COLO668 (cell line): Measurements from ENCODE around the gene NPM1.
"Not testable (repeated sequence)": the region's sequence is repeated elsewhere in the genome, so short reads cannot be mapped to it uniquely, and the experiment has no call there.

Experiments
- DNase-seq: peaks from one replicate; lab custom pipeline; 2025; ENCODE audit not compliant: unreplicated experiment; lab: John Stamatoyannopoulos, UW

NPM1 gene

DNA sequence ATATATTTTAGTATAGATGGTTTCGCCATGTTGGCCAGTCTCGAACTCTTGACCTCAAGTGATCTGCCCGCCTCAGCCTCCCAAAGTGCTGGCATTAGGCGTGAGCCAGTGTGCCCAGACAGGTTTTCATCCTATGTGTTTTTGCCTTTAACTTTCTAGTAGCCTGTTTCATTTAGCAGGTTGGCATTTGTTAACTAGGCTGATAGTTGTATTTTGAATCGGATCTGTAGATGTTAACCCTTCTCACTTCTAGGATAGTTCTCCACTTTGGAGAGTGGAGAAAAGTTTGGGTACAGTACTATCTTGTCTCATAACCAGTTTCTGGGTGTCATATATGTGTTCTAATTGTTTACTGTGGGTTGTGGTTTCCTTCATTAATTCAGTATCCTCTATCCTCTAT is 24.5 kb downstream of the NPM1 start:
- DNase-seq, result no peak

DNA sequence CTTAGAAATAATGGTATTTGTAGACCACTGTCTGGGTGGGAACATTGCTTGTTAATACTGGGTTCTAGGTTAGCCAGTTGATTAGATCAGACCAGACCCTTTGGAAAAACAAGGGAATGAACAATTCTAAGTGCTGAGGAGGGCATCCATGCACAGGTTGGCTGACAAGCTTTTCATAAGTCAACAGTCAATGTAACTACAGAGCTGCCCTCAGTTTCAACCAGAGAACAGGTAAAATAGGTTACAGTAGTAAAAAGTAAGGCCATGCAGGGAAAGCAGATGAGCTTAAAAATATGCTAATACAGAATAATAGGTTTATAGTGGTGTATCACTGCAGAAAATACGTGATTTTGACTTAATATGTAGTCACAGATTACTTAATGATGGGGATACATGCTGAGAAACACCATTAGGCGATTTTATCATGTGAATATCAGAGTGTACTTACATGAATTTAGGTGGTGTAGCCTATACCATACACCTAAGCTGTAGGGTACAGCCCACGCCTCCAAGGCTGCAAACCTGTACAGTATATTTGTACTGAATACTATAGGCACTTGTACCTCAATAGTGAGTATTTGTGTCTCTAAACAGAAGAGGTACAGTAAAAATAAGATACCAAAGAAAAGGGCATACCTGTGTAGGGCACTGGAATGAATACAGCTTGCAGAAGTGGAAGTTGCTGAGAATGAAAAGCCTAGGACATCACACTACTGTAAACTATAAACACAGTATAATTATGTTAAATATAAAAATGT is 25.7 kb downstream of the NPM1 start:
- DNase-seq, result no peak

DNA sequence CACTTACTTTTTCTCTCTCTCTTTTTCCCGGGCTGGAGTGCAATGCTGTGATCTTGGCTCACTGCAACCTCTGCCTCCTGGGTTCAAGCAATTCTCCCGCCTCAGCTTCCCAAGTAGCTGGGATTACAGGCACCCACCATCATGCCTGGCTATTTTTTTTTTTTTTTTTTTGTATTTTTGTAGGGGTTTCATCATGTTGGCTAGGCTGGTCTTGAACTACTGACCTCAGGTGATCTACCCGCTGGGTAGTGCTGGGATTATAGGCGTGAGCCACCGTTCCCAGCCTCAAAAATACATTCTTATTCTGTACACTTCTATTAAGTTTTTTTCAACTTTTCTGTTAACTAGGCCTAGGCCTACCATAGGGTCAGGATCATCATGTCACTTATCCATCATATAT is 26.3 kb downstream of the NPM1 start:
- DNase-seq, result not testable (repeated sequence)

DNA sequence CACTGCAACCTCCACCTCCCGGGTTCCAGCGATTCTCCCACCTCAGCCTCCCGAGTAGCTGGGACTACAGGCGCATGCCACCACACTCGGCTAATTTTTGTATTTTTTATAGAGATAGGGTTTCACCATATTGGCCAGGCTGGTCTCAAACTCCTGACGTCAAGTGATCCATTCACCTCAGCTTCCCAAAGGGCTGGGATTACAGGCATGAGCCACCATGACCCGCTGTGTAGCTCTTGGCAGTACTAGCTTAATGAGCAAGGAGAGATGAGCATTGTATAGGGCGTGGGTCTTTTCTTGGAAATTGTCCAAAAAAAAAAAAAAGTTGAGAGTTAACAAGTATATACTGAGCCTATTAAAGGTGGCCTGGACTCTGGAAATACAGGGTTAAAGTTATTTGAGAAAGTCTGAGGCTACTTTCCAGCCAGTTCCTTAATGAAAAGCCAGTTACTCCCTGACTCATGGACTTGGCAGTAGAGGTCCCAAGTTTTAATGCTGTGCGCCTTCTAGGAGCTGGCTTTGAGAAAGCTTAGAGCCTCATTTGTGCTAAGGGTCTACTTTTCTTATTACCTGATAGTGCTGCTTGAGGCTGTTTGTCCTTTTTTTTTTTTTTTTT is 27.6 kb downstream of the NPM1 start:
- DNase-seq, result no peak

DNA sequence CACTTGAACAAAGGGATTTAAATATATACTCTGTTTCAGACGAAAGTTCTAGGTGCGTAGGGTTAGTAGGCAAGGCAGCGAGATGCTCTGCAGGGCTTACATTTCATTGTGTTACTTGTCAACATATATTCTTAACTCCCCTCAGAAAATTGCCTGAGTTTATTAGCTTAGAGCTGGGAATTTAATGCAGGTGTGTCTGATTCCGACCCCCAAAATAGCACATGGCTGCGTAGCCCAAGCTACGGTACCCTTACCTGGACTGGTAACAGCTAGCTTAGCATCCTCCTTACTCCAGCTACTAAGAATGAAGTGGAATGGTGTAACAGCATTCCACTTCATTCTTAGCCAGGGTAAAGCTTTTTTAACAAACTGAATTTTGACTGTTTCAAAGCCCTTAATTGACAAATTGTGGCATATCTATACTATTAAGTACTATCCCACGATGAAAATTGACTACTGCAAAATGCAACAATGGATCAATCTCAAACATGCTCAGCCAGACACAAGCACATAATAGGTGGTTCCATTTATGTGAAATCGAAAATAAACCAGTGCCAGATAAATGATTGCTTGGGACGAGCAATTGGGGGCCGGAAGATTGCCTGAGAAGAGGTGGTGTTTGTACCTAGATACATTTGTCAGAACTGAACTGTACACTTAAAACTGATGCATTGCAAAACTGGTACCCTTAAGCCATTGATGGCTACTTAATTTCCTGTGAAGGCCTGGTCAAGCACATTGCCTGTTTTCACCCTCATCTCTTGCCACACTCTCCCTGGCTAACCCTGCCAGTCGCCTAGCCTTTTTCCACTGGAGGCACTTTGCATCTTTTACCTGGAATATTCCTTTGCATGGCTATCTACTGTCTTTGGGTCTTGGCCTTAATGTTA is 28.8 kb downstream of the NPM1 start:
- no peak for DNase-seq

DNA sequence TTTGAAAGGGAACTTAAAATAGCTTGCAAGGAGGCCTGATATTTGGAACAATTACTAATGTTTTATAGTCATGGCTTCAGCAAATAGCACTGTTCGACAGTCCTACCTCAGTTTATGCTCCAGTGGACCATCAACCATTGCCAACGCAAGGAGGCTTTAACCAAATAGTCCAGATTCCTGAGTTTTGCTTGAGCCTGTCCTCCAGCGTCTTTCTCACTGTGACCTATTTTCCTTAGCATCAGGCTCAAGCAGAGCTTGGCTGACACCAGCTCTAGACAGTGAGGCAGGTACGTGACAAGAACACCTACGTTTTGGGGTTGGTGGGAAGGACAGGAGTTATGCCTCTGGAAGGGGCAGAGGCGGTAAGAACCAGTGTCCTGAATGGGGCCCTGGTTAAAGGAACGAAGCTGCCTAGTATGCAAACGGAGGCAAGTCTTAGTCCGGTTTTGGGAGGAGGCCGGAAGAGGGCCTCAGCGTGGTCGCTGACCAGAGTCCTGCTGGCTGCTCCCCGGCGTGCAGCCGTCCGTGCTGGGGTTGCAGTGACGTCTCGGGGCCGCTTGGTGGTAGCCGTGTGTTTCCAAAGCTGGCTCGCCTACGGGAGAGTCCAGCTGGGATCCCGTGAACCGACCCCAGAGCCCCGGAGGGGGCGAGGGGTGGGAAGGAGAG is 30.8 kb downstream of the NPM1 start:
- DNase-seq, result peak; percentile 62

DNA sequence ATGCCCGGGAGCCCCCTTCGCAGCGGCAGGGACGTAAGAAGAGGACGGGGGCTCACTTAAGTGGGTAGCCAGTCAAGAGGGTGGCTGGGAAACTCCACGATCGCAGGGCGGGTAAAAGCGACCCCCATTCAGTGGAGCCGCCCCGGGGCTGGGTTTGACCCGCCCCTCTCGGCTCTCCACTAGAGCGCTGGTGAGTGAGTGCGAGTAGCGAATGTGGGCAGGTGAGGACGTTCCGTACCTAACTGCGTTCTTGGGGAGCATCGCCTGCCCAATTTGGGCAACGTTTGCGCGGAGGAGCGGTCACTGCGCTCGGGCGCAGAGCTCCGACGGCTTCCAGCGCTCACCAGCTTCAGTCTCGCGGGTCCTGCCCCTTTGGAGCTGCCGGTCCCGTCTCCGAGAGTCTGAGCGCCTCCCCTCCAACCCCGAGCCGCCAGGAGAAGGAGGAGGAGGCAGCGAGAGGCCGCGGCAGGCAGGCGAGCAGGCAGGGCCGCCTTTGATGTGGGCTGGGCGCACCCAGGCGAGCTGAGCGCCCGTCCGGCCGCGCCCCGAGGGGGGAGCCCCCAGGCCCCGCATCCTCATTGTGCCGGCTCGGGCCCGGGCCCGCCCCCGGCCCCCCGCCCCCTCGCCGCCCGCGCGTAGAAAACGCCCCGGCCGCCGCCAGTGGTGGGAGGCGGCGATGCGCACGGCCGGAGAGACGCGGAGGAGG is 31.5 kb downstream of the NPM1 start, which contains the start of gene FGF18:
FGF18 (plus strand) TSS at position 666 of the 706 bp plus-strand sequence. CDS start 553 bp downstream, outside the sequence.
- peak; percentile 68 for DNase-seq

DNA sequence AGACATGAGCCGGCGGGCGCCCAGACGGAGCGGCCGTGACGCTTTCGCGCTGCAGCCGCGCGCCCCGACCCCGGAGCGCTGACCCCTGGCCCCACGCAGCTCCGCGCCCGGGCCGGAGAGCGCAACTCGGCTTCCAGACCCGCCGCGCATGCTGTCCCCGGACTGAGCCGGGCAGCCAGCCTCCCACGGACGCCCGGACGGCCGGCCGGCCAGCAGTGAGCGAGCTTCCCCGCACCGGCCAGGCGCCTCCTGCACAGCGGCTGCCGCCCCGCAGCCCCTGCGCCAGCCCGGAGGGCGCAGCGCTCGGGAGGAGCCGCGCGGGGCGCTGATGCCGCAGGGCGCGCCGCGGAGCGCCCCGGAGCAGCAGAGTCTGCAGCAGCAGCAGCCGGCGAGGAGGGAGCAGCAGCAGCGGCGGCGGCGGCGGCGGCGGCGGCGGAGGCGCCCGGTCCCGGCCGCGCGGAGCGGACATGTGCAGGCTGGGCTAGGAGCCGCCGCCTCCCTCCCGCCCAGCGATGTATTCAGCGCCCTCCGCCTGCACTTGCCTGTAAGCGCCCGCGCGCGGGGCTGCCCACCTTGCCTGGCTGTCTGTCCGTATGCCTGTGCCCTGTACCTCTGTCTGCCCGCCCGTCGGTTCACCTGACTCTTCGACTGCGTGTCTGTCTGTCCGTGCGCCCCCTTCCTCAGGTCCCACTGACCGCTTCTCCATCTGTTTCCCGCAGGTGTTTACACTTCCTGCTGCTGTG is 32.2 kb downstream of the NPM1 start:
- DNase-seq, result peak; percentile 62

DNA sequence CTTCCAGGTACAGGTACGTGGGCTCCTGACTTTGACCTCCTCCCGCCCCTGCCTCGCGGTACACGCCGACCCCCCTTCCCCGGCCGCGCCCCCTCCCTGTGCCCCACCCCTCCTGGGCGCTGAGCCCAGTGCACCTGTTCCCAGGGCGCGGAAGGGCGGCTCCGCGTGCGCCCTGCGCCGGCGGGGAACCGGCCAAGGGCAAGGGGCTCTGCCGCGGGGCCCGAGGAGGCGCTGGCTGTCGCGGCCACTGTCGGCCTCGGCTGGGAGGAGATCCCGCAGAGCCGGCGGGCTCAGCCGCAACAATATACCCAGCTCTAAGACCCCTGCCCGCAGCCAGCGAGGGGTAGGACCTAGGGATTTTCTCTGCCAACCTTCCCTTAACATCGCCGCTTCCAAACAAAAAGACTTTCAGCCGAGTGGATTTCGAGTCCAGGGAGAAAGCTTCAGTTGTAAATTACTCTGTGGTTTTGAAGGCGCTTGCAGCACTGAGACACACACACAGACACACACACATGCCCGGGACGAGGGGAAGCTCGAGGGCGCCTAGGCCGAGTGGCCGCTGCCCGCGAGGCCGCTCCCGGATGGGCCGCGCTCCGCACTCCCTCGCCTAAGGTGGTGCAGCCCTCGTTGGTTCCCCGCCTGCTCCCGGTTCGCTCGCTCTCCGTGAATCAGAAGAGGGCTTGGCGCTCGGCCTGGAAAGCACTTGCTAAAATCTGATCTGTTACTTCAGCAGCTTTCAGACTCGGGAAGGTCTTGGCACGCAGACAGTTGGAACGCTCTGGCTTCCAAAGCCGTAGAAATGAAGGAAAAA is 33.0 kb downstream of the NPM1 start:
- peak; percentile 52 for DNase-seq

DNA sequence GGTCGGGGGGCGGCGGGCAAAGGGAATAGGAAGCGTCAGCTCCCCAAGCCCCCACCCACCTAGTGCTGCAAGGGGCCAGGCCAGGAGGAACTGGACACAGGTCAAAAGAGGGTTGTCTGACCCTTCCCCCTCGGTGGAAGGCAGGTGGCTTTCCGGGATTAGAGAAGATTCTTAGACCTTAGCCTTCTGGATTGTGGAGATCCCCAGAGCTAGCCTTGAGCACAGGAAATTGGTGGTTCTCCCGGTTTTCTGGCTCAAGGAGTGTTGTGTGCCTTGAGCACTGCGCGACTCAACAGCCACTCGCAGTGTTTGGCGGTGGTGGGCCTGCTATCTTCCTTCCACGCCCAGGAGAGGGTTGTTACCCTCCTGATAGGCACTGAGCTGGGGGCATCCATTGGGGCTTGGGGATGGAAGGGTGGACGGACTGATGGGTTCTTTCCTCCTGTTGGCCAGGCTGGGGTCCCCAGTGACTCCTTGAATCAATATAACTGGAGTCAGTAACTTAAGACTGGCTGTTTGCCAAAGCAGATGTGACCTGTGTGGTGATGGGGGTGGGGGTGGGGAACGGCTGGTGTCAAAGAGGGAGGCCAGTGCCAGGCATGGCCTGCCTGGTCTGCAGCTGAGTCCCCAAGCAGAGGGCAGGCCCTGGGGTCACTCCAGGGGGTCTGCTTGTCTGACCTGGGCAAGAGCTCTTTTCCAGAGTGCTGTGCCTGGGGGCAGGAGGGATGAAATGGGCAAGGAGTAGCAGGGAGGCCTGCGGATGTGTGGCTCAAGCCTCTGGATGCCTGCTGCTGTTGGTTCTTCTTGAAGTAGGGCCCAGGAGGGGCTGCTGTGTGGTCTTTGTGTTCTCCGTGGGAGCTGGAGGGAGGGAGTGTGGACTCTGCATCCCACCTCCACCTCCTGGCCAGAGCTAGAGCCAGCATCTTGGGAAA is 33.9 kb downstream of the NPM1 start:
- DNase-seq, result peak; percentile 16

DNA sequence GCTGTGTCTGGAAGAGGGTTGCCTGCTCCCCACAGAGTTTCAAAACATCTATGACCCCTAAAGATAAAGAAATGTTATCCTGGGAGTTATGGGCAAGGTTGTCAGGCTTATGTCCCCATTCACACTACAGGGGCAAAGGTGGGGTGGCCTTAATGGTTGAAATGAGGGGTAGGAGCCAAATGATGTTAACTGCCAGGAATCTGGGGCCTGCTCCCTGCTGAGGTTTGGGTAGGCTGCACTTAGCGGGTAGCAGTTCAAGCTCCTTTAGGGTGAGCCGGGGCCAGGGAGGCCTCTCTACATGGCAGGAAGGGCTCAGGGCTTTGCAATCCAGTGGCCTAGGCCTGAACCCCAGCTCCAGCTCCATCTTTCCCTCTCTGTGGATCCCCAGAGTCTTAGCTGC is 34.8 kb downstream of the NPM1 start:
- DNase-seq, result no peak

DNA sequence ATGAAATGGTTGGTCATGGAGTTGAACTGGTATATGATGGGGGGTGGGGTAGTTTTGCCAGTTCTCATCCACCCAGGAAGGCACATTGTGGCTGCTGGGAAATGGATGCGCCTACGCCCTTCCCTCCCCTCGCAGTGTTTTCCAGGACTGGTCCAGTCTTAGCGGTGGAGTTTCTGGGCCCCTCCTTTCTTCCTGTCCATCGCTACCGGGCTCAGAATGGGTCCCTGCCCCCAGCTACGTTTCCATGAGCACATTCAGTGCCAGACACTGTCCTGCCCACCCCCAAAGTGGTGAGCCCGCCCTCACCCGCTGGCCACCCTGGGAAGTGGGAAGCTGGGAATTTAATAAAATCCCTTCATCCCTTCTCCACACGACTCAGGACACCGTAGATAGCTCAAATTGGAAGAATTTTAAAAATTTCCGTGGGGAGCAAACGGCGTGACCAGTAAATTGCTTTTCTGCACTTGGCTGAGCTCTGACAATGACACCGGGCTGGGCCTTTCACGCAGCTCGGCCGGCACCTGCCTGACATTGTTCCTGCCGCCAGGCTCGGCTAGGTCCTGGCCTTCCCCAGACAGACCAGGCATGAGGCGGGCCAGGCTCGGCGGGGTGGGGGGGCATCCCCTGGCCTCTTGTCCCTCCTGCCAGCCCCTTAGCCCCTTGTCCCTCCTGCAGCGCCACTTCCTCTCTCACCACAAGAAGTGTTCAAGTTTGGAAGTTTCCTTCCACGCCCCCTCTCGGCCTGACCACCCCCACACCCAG is 35.4 kb downstream of the NPM1 start:
- DNase-seq, result peak; percentile 41

DNA sequence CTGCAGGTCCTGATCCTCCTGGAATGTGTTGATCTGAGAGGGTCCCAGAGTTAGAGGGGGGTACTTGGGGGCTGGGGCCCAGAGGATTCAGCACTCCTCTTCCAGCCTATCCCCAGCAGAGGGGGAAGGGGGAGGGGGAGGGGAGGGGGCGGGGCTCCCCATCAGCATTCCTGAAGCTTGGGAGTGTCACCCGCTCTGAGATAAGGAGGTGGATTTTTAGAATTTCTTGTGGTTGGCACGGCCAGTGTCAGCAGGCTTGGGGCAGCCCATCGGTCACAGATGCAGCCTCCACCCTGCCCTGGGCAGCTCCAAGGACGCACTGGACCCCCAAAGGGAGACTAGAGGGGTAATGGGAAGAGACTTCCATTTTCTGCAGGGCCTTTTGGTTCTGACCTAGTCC is 37.1 kb downstream of the NPM1 start:
- no peak for DNase-seq

DNA sequence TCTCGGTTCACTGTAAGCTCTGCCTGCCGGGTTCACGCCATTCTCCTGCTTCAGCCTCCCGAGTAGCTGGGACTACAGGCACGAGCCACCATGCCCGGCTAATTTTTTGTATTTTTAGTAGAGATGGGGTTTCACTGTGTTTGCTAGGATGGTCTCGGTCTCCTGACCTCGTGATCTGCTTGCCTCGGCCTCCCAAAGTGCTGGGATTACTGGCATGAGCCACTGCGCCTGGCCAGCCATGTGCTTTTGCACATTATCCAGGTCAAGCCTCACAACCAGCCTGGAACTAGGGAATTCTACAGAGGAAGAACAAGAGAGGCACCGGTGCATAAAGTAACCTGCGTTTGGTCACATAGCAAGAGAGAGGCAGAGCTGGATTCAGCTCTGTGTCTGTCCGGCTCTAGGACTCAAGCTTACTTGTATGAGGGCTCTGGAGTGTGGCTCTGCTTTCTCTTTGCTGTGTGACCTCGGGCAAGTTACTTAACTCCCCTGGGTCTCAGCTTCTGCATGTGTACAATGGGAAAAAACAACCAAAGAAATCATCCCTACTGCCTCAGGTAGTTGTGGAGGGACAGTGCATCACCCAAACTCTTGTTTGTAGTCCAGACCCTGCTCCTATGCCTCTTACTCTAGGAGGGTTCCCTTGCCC is 38.1 kb downstream of the NPM1 start:
- no peak for DNase-seq

DNA sequence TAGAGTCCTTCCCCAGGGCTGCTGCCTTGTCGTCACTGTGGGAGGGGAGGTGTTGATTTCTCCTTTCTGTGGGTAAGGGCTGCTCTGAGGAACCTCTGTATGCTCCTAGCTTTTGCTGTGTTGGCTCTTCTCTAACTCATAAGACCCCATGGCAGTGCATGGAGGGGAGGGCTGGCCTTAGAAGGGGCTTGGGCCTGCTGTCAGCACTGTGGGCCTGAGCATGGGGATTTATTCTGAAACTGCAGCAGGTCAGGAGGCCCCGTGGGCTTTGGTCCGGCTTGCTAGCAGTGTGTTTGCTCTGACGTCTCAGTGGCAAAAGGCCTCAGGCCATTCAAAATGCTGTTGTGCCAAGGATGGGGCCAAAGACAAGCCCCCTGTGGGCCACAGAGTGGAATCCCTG is 38.6 kb downstream of the NPM1 start:
- no peak for DNase-seq

DNA sequence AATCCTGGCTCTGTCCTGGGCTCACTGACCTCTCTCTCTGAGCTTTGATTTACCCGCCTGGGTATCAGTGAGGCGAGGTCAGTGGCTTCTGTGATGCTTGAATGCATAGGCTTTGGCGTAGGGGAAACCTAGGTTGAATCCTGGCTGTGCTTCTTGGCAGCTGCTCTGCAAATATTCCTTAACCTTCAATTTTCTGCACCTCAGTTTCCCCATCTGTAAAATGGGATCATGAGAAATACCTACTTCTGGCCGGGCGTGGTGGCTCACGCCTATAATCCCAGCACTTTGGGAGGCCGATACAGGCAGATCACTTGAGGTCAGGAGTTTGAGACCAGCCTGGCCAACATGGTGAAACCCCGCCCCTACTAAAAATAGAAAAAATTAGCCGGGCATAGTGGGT is 39.0 kb downstream of the NPM1 start:
- no peak for DNase-seq
